ENCODE measurements around the gene MYBBP1A. TPM values are rescaled to one million over a fixed set of nuclear protein-coding genes. Genes with fewer than 3 reads are reported as not detected.

The MYBBP1A gene
- total RNA-seq, 3 donors from 2014 or later (not counting 1 experiment from before 2014, with no cell fraction given) = 50.5 to 58.1 (median 52.7) TPM

DNA sequence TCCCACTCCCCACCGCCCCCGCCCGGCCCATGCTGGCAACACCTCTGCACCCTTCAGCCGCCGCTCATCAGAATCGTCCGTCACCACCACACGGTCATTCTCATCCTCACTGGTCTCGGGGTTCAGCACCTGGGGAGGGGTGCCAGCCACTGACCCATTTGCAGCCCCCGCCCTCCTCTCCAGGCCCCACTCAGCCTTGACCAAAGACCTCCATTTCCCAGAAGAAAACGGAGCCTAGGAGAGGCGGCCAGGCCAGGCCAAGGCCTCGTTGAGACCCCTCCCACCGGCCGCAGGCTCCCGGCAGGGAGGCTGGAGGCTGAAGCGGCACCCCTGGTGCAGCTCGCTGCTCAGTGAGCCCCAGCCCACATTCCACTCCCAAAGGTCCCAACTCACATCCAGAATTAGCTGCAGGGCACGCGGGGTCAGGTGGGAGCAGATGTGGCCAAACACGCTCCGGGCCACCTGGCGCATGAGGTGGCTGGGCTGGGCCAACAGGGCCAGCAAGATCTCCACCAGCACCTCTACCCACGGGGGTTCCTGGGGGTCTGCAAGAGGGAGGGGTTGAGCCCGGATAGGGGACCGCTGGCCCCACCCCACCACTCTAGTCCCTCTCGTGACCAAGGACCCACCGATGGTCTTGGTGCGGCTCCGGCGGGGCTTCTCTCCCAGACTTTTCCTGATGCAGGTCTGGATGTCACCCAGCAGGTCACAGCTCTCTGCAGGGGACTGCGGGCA lies 9.8 kb downstream of the MYBBP1A start:
- no peaks in the 10 kb centered on the region for H3K27me3 ChIP-seq (ENCODE audit: control insufficient read depth, insufficient read depth, low read length)
- 94% methylated on average over 32 of the region's 32 CpGs for WGBS (ENCODE audit: insufficient coverage)
- Mint-ChIP-seq H3K4me1 (no peaks in the 10 kb centered on the region), H3K9me3 (no peaks in the 10 kb centered on the region), H3K27ac (no peak overlapping the region), H3K27me3 (ENCODE audit: low read depth in 2 of 2) (no peaks in the 10 kb centered on the region), H3K4me3 (no peak overlapping the region), H3K36me3 (no peaks in the 10 kb centered on the region)
- H3K27ac ChIP-seq (ENCODE audit: low read length) = no peak overlapping the region
- intact Hi-C loops (cut with micrococcal nuclease) = no loop called here
- no peaks in the 10 kb centered on the region for H3K9me3 ChIP-seq (ENCODE audit: control insufficient read depth, insufficient read depth, low read length)
- peaks cover 81% of the 10 kb centered on the region for H3K36me3 ChIP-seq (ENCODE audit: control insufficient read depth, insufficient read depth, low read length)
- H3K4me1 ChIP-seq (ENCODE audit: control insufficient read depth, insufficient read depth, low read length) = no peaks in the 10 kb centered on the region
- TF ChIP-seq, protein P1, sequence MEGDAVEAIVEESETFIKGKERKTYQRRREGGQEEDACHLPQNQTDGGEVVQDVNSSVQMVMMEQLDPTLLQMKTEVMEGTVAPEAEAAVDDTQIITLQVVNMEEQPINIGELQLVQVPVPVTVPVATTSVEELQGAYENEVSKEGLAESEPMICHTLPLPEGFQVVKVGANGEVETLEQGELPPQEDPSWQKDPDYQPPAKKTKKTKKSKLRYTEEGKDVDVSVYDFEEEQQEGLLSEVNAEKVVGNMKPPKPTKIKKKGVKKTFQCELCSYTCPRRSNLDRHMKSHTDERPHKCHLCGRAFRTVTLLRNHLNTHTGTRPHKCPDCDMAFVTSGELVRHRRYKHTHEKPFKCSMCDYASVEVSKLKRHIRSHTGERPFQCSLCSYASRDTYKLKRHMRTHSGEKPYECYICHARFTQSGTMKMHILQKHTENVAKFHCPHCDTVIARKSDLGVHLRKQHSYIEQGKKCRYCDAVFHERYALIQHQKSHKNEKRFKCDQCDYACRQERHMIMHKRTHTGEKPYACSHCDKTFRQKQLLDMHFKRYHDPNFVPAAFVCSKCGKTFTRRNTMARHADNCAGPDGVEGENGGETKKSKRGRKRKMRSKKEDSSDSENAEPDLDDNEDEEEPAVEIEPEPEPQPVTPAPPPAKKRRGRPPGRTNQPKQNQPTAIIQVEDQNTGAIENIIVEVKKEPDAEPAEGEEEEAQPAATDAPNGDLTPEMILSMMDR (IDR thresholded peaks at IDR 0.05) = no peak
- H3K4me3 ChIP-seq (ENCODE audit: low read length) = no peak overlapping the region
- DNase-seq = no peak
- no peak for ATAC-seq

DNA sequence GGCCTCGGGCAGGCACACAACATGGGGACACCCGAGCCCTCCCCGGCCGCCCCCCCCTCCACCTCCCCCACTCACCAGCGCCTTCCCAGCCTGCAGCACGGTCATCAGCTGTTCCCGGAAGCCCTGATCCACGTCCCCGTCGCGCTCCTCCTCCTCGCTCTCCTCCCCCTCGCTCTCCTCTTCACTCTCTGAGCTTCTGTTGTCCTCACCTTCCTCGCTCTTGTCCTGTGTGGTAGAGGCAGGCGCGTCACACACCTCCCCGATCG lies 10.3 kb downstream of the MYBBP1A start:
- H3K36me3 ChIP-seq (ENCODE audit: control insufficient read depth, insufficient read depth, low read length) = peaks cover 81% of the 10 kb centered on the region
- Mint-ChIP-seq H3K4me1 (peaks cover 0 to 1% of the 10 kb centered on the region in 2 donors), H3K27me3 (ENCODE audit: low read depth in 2 of 2) (no peaks in the 10 kb centered on the region), H3K27ac (no peak overlapping the region), H3K36me3 (no peaks in the 10 kb centered on the region), H3K9me3 (no peaks in the 10 kb centered on the region), H3K4me3 (no peak overlapping the region)
- H3K9me3 ChIP-seq (ENCODE audit: control insufficient read depth, insufficient read depth, low read length) = no peaks in the 10 kb centered on the region
- H3K4me1 ChIP-seq (ENCODE audit: control insufficient read depth, insufficient read depth, low read length) = no peaks in the 10 kb centered on the region
- H3K4me3 ChIP-seq (ENCODE audit: low read length) = no peak overlapping the region
- DNase-seq = no peak
- H3K27me3 ChIP-seq (ENCODE audit: control insufficient read depth, insufficient read depth, low read length) = no peaks in the 10 kb centered on the region
- 99% methylated on average over 15 of the region's 18 CpGs for WGBS (ENCODE audit: insufficient coverage)
- no peak for ATAC-seq
- intact Hi-C loops (cut with micrococcal nuclease) = no loop called here
- TF ChIP-seq, protein P1 (IDR thresholded peaks at IDR 0.05) = no peak
- no peak overlapping the region for H3K27ac ChIP-seq (ENCODE audit: low read length)

DNA sequence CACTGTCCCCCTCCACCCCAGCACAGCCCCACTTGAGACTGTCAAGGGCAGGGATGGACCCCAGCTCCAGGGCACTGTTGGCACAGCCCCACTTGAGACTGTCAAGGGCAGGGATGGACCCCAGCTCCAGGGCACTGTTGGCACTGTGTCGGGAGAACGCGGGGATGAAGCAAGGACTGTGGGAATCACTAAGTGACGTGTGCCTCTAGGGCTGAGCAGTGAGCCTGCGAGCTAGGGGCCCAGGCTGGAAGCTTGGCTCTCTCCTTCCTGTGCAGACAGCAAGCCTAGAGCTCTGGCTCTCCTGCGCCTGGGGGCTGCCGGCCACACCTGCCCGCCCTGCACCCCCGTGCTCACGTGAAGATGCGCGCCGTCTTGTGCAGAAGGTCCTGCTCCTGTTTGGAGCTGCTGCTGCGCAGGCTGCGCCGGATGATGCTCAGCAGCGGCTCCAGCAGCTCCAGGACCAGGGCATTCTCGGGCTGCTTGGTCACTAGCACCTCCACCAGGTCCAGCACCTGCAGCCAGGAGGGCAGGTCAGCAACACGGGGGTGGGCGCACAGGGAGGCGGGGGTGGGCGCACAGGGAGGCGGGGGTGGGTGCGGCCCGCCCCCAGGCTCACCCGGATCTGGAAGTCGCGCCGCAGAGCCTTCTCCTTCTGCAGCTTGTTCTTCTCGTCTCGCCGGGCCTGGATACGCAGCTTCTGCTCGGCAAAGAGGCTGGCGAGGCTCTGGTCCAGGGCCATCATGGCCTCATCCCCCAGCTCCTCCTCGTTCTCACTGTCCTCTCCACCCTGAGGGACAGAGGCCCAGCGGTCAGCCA lies 10.8 kb downstream of the MYBBP1A start:
- Histone ChIP-seq H3K27ac (ENCODE audit: low read length) (no peak overlapping the region), H3K36me3 (ENCODE audit: control insufficient read depth, insufficient read depth, low read length) (peaks cover 83% of the 10 kb centered on the region), H3K4me3 (ENCODE audit: low read length) (no peak overlapping the region), H3K27me3 (ENCODE audit: control insufficient read depth, insufficient read depth, low read length) (no peaks in the 10 kb centered on the region), H3K9me3 (ENCODE audit: control insufficient read depth, insufficient read depth, low read length) (no peaks in the 10 kb centered on the region), H3K4me1 (ENCODE audit: control insufficient read depth, insufficient read depth, low read length) (no peaks in the 10 kb centered on the region)
- ATAC-seq (no peak), DNase-seq (no peak)
- Mint-ChIP-seq H3K9me3 (no peaks in the 10 kb centered on the region), H3K27me3 (ENCODE audit: low read depth in 2 of 2) (no peaks in the 10 kb centered on the region), H3K36me3 (no peaks in the 10 kb centered on the region), H3K4me1 (peaks cover 0 to 5% of the 10 kb centered on the region in 2 donors), H3K4me3 (no peak overlapping the region), H3K27ac (no peak overlapping the region)
- intact Hi-C loops (cut with micrococcal nuclease) = no loop called here
- TF ChIP-seq, protein P1 (IDR thresholded peaks at IDR 0.05) = no peak
- 97% methylated on average over 36 of the region's 37 CpGs for WGBS (ENCODE audit: insufficient coverage)

Measured in natural killer cell (primary cell).